Gastrocnemius medialis (tissue), 4 donors: ENCODE measurements around the gene DSE. TPM values are rescaled to one million over a fixed set of nuclear protein-coding genes. Genes with fewer than 3 reads are reported as not detected.

Experiments used
- ATAC-seq, 2 donors: fragments of 150-250 bp; one replicate each; pipeline ENCODE4 v1.9.1; 2016
- DNase-seq, 2 donors: peaks; one replicate each; pipeline ENCODE4 v3.0.0-alpha.2; 2019
- H3K27ac ChIP-seq, 4 donors: fragments of 200-600 bp; sonication (generic); 1 replicate in 1 of 4; 2 replicates in 3 of 4; pipeline ENCODE4 v1.5.1; 2016 to 2018; ENCODE audit warnings: mild to moderate bottlenecking in 2 of 4, moderate library complexity in 1 of 4
- H3K27me3 ChIP-seq, 3 donors: fragments of 200-600 bp; sonication (generic) in 2 of 3; 1 replicate in 1 of 3; 2 replicates in 2 of 3; pipeline versions ENCODE4 v1.5.1 to v1.6.0; 2016 to 2019; ENCODE audit warnings: mild to moderate bottlenecking in 1 of 3, moderate library complexity in 1 of 3
- H3K36me3 ChIP-seq, 2 donors: fragments of 200-600 bp; sonication (generic) in 1 of 2; one replicate each; pipeline ENCODE4 v1.5.1; 2017 to 2018
- H3K4me1 ChIP-seq, 2 donors: fragments of 200-600 bp; sonication (generic) in 1 of 2; one replicate each; pipeline ENCODE4 v1.5.1; 2016 to 2017; ENCODE audit warnings: mild to moderate bottlenecking in 2 of 2
- H3K4me3 ChIP-seq, 4 donors: fragments of 200-600 bp; sonication (generic) in 3 of 4; 1 replicate in 1 of 4; 2 replicates in 3 of 4; pipeline ENCODE4 v1.5.1; 2016 to 2019; ENCODE audit warnings: mild to moderate bottlenecking in 2 of 4
- H3K9me3 ChIP-seq, 3 donors: fragments of 200-600 bp; sonication (generic) in 2 of 3; 1 replicate in 1 of 3; 2 replicates in 2 of 3; pipeline ENCODE4 v1.5.1; 2016 to 2019
- CTCF ChIP-seq, 5 experiments: fragments of 450-650 bp in 3 of 5; fragments of 200-600 bp in 2 of 5; sonication (generic) in 2 of 5; IDR thresholded peaks in 4 of 5; conservative IDR thresholded peaks in 1 of 5; 1 replicate in 4 of 5; 2 replicates in 1 of 5; pipeline ENCODE4 v1.5.1; 2016 to 2019; ENCODE audit warnings: antibody characterized with exemption in 5 of 5, mild to moderate bottlenecking in 3 of 5, moderate library complexity in 3 of 5
- POLR2A ChIP-seq, 2 donors: fragments of 450-650 bp; IDR thresholded peaks; one replicate each; pipeline ENCODE4 v1.6.1; 2017; ENCODE audit warnings: antibody characterized with exemption in 2 of 2, mild to moderate bottlenecking in 2 of 2, moderate library complexity in 2 of 2
- in situ Hi-C, 4 donors: fragments of 200-750 bp; cut with MboI; loops; one replicate each; pipeline versions ENCODE4 v1.15.0 to v1.8.0; 2017; ENCODE audit warnings: low sequenced_read_pairs in 4 of 4
- intact Hi-C: fragments of 100-400 bp; cut with DNase I; formaldehyde crosslinking; loops from one replicate; pipeline ENCODE4 v1.15.1; 2023; ENCODE audit warnings: low total_unique reads
- total RNA-seq, 4 donors: library from RNA; depleted of rRNA; stranded (reverse); fragments of >200 nt; gene quantifications; one replicate each; pipeline versions ENCODE4 v1.1.0 to v1.2.3, GENCODE V29; 2016

The DSE gene
- total RNA-seq, 4 donors from 2014 or later = 9.6 to 14.8 (median 11.8) TPM

DNA sequence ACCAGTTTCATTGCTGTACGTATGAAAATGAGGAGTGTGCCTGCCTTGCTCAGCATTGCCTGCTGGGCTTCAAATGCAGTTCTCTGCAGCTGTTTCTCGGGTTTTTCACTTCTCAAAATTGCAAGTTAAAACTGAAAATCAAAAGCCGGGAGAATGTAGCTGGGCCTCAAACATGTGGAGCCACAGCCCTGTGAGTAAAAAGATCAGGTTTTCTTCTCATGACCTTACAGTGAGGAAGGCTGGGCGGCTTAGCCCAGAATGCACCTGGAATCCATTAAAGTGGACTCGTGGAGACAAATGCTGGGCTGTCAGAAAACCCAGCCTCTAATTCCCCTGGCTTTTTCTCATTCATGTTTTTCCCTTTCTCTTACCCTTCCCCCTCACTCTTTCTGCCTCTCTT lies 34.4 kb downstream of the DSE start:
- TF ChIP-seq POLR2A (IDR thresholded peaks at IDR 0.05) (no peak), CTCF (IDR thresholded peaks at IDR 0.05 in 4 of 5, conservative IDR thresholded peaks at IDR 0.05 in 1 of 5) (no peak)
- no peaks in the 10 kb centered on the region for H3K27me3 ChIP-seq
- H3K9me3 ChIP-seq = no peaks in the 10 kb centered on the region
- DNase-seq (no peak), ATAC-seq (peak; percentile 30 to 33)
- intact Hi-C loops = no loop called here
- peak overlapping the region in 1 of 4 donors; percentile 33 for H3K4me3 ChIP-seq
- in situ Hi-C loops = no loop called here
- peak overlapping the region; percentile 38 to 50 (median 45) for H3K27ac ChIP-seq
- no peaks in the 10 kb centered on the region for H3K36me3 ChIP-seq
- H3K4me1 ChIP-seq = peaks cover 53 to 61% of the 10 kb centered on the region in 2 donors

- DNase-seq (peak; percentile 32 to 66), ATAC-seq (peak; percentile 68 to 81)
- H3K36me3 ChIP-seq = no peaks in the 10 kb centered on the region
- peak overlapping the region in 1 of 4 donors; percentile 33 for H3K4me3 ChIP-seq
- TF ChIP-seq CTCF (IDR thresholded peaks at IDR 0.05 in 4 of 5, conservative IDR thresholded peaks at IDR 0.05 in 1 of 5) = no peak
- intact Hi-C loops (no loop called here), in situ Hi-C loops (no loop called here)
- peak overlapping the region; percentile 38 to 50 (median 45) for H3K27ac ChIP-seq
- peaks cover 60 to 63% of the 10 kb centered on the region in 2 donors for H3K4me1 ChIP-seq
- H3K9me3 ChIP-seq = no peaks in the 10 kb centered on the region
- H3K27me3 ChIP-seq = no peaks in the 10 kb centered on the region
Measured at GRCh38 chr6:116405652-116406356, 35.1 kb downstream of the DSE start.

DNA sequence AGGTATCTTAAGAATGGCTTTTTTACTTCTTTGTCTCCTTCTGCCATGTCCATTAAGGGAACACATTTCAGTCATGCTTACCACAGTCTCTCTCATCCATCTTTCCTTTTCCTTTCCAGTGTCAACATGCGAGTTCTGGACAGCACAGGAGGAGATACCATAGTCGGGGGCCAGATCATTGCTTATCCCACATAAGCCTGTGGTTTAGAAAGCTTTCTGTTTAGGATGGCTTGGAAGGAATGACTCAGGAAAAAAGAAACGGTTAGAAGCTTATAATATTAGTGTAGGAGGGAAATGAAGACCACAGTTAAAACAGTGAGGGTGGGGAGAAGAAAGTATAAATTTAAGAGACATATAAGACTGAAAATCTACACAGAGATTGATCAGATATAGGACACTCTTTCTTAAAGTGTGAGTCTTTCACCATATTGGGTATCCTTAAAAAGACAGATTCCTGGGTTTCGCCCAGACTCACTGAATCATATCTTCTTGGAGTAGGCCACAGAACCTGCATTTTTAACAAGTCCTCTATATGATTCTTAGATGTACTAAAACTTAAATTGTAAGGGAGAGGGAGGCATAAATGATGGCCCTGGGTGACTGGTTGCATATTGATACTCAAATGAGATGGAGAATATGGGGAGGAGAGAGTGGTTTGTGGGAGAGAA lies 36.1 kb downstream of the DSE start:
- Histone ChIP-seq H3K9me3 (no peaks in the 10 kb centered on the region), H3K4me3 (no peak overlapping the region), H3K27me3 (no peaks in the 10 kb centered on the region), H3K27ac (peak overlapping the region; percentile 32 to 80 (median 44)), H3K36me3 (no peaks in the 10 kb centered on the region), H3K4me1 (peaks cover 66 to 70% of the 10 kb centered on the region in 2 donors)
- DNase-seq (no peak), ATAC-seq (no peak)
- intact Hi-C loops (no loop called here), in situ Hi-C loops (no loop called here)
- TF ChIP-seq POLR2A (IDR thresholded peaks at IDR 0.05) (no peak), CTCF (IDR thresholded peaks at IDR 0.05 in 4 of 5, conservative IDR thresholded peaks at IDR 0.05 in 1 of 5) (no peak)

DNA sequence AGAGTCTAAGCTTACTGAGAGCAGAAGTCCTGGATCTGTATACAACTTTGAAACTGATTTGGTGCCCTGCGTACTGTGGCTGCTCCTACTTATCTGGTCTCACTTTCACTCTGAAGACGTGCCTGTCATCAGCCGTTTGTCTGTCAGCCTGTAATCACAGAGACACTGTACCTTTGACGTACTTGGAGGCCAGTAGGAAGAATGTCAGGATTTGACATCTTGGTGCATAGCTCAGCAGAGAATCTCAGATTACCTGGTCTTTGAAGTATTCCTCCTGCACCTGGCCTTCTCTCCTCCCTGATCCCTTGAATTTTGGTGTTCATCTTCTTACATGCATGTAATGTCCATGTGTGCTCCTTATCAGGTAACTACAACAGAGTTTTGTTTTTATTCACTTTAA lies 37.7 kb downstream of the DSE start:
- intact Hi-C loops = no loop called here
- peaks cover 65 to 81% of the 10 kb centered on the region in 2 donors for H3K4me1 ChIP-seq
- DNase-seq = no peak
- H3K36me3 ChIP-seq = no peaks in the 10 kb centered on the region
- H3K4me3 ChIP-seq = peak overlapping the region in 1 of 4 donors; percentile 6
- no peaks in the 10 kb centered on the region for H3K9me3 ChIP-seq
- no peak for TF ChIP-seq POLR2A (IDR thresholded peaks at IDR 0.05)
- TF ChIP-seq CTCF (IDR thresholded peaks at IDR 0.05 in 4 of 5, conservative IDR thresholded peaks at IDR 0.05 in 1 of 5) = no peak
- in situ Hi-C loops = no loop called here
- H3K27me3 ChIP-seq = no peaks in the 10 kb centered on the region
- peak overlapping the region; percentile 70 to 85 (median 78) for H3K27ac ChIP-seq
- peak in 1 of 2 donors; percentile 28 for ATAC-seq
